ENCODE measurements around the gene DYSF. TPM values are rescaled to one million over a fixed set of nuclear protein-coding genes. Genes with fewer than 3 reads are reported as not detected.

DYSF gene
- total RNA-seq, 1 donor from 2014 or later = 12.8 TPM

DNA sequence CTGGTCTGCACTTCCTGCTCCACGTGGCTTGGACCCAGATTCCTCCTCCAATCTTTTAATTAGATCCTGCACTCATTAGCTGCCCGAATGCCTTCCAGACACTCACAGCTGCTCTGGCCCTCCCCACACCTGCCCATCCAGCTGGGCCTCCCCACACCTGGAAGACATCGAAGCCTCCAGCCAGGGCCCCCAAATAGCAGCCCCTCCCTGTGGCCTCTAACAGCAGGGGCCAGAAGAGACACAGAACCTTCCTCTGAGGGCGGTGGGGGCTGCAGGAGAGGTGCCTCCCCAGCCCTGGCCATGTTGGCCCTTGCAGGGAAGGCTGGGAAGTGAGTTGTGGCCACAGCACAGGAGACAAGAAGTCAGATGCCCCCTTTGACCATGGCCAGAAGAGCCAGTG lies 252.8 kb downstream of the DYSF start:
- no peak for DNase-seq (ENCODE audit: low spot score)

DNA sequence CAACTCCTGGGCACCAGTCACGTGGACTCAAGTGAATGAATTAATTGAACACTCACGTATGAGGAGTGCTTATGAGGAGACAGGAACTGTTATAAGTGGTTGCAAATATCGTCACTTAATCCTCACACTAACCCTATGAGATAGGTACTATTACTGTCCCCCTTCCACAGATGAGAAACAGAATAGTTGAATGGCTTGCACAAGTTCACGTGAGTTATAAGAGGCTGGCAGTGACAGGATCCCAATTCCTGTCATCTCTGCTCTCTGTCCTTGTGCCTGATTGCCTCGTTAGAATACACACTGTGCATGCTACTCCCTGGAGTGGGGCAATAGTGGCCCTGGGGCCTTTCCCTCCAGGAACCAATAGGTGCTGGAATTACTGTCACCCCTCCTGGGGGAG lies 253.5 kb downstream of the DYSF start:
- no peak for DNase-seq (ENCODE audit: low spot score)

DNA sequence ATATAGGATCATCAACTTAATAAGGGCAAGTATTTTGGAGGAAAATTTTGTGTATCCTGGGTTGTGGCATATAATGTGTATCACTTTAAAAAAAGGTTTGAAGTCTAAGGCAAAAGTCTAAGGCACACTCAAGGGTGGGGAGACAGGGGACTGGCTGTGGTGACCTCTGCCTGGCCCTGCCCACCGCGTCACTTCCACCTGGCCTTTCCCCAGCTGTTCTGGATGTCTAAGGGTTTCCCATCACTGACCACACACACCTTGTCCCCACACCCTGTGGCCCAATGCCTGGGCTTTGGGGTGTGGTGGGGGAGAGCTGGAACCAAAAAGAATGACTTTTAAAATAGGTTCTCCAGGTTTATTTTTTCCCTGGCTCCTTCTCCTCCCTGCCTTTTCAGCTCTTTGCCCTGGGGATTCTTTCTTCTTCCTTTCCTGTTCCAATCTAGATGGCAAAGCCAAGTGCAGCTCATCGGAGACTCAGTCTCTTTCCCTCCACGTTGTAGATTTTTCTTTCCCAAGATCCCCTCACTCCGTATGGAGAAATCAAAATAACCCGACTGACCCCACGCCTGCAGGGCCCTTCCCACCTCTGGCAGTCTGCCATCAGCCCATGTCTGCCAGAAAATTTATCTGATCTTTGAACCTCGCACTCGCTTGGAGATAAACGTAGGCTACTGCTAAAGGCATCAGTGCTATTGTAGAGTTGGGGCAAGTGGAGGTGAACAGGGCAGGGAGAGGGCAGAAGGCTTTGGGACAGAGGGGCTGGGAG lies 257.2 kb downstream of the DYSF start:
- DNase-seq (ENCODE audit: low spot score) = no peak

DNA sequence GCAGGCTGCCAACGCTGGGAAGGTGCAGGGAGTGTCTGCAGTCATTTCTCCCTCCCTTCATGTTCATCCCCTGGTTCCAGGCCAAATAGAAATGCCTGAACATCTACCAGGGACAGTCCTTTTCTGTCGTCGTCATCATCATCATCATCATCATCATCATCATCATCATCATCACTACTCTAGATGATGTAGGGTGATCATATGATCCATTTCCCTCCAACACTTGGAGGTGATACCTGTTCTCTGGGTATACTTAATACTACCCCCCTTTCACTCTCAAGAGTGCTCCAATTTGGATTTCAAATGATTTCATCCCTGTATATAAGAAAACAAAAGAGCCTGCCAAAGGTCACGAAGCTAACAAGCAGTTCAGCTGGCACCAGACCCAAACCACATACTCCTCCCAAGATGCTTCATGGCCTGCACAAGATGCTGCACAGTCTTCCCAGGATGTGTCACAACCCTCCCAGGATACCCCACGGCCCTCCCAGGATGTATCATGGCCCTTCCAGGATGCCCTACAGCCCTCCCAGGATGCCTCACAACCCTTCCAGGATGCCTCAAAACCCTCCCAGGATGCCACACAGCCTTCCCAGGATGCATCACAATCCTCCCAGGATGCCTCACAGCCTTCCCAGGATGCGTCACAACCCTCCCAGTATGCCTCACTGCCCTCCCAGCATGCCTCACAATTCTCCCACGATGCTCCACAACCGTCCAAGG lies 257.9 kb downstream of the DYSF start:
- no peak for DNase-seq (ENCODE audit: low spot score)

DNA sequence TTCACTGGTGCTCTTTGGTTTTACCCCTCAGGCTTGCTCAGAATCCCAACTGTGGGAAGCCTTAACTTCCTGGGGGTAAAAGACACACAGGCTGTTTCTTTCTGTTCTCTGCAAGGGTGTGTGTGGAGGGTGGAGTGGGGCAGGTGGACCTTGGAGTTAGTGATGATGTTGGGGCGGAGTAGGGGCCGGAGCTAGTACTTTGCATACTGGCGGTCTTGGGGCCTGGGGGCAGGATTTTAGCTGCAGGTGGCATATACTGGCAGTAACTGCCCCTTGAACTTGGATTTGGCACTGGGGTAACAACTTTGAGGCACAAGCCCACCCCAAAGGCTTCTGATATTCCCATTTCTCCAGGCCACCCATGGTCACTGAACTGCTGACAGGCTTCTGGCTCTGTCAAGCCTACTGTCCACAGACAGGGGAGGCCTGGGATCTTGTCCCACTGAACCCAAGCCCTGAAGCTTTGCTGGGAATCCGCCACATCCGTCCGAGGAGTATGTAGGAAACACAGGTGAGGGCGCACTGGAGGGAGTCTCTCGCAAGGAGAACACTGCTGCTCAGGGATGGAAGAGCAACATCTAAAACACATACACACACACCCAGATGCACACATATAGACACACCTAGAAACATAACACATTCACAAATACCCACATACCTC lies 258.9 kb downstream of the DYSF start:
- DNase-seq (ENCODE audit: low spot score) = no peak

DNA sequence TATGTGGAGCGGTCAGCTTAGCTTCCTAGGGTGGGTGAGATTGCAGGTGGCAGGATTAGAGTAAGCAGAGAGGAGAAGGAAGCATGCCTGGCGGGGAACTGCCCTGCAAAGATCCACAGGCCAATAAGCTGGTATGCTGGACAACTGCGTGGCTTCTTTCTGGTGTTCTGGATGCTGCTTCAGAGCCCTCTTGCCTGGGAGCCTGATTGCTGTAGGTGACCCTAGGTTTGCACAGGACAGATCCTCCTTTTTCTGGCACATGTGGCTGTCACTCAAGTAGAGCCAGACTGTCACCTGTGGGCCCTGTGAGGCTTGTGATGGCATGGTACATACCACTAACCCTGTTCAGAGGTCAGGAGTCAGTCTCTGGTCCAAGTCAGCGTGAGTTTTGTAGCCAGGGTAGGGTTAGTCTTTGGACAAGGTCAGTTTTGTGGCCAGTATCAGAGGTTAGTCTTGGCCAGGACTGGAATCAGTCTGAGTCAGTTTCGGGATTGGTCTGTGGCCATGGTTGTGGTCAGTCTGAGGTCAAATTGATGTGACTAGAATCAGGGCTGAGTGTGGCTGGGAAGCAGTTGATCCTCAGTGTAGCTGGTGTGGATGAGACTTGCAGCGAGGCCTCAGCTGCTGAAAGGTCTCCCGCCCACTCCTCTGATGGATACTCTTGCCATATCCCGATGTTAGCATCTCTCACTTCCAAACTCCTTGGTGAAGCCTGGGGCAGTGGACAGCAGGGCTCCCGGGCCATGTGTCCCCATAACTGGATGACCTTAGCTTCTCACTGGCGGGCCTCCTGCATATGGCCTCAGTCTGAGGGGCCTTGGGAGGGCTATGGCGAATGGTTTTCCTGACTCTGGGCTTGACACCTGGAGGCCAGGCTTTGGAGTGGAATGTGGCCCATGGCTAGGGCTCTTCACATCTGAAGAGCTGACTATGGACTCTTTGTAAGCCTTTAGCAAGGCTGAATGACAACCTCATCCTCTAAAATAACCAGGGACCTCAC lies 260.5 kb downstream of the DYSF start:
- no peak for DNase-seq (ENCODE audit: low spot score)

DNA sequence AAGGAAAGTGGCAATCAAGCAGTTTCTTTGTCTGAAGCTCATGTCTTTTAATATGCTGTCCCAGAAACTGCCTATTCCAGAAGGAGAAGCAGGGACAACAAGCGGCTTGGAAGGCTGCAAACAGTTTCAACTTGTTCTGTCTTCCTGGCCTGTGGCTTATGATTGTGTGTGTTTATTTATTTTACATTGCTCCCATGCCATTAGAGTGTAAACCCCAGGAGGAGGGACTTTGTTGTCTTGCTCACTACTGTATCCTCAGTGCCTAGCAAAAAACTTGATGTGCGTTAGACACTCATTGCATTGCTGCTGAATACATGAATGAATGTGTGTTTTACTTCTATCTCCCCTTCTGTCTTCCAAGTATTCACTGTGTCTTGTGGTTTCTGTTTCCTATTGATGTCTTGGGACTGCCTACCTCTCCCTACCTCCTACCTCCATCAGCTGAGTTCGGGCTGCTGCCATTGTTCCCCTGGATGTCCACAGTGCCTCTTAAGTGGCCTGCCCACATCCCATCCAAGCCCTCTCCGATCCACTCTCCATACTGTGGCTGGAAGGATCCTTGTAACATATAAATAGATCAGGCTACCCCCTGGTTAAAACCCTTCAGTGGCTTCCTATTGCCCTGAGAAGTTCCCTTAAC lies 261.4 kb downstream of the DYSF start:
- DNase-seq (ENCODE audit: low spot score) = no peak

DNA sequence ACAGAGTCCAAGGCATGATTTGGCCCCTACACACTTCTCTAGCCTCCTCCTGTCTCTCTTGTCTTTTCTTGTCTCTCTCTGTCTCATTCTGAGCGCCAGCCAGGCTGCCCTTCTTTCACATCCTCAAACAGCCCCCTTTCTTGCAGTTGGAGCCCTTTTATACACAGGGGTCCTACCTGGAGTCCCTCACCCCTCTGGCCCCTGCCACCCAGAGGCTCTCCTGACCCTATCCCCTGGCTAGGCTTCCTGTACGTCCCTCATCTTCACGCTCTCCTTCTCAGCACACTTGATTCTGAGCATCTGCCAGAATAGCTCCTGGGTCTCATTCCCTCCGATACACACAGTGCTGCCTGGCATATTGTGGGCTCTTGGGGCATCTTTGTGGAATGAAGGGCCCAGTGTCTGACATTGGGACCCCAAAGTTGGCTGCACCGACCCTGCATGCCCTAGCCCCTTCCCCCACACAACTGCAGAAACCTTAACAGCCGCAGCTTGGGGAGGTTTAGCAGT lies 261.9 kb downstream of the DYSF start:
- DNase-seq (ENCODE audit: low spot score) = no peak

DNA sequence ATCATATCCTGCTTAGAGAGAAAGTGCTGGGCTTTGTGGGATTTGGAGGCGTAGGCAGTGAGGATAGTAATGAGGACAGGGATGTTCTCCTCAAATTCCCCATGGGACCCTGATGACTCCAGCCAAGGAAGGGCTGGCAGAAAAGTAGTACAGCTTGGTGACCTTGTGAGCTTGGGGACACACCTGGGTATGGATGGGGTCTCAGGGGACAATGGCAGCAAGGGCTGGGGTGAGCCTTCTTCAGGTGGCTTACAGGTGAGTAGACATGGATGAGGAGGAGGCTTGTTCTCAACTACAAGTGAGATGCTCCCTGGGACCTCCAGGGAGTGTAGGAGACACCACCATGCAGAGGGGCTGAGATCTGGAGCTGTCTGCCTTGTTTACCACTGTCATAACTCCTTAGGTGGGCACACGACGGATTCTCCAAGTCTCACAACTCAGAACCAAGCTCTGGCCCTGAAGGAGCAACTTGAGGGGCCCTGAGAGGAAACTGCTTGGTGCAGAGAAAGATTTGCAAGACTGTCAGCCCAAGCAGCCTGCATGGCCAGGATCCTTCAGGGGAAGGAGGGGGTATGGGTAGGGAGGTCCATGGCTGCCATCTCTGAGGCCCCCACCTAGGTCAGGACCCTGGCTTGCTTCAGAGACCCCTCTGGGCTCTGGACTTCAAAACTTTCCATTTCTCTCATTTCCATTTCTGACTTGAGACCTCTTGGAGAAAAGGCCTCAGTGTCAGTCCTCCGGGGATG lies 262.8 kb downstream of the DYSF start:
- DNase-seq (ENCODE audit: low spot score) = no peak

DNA sequence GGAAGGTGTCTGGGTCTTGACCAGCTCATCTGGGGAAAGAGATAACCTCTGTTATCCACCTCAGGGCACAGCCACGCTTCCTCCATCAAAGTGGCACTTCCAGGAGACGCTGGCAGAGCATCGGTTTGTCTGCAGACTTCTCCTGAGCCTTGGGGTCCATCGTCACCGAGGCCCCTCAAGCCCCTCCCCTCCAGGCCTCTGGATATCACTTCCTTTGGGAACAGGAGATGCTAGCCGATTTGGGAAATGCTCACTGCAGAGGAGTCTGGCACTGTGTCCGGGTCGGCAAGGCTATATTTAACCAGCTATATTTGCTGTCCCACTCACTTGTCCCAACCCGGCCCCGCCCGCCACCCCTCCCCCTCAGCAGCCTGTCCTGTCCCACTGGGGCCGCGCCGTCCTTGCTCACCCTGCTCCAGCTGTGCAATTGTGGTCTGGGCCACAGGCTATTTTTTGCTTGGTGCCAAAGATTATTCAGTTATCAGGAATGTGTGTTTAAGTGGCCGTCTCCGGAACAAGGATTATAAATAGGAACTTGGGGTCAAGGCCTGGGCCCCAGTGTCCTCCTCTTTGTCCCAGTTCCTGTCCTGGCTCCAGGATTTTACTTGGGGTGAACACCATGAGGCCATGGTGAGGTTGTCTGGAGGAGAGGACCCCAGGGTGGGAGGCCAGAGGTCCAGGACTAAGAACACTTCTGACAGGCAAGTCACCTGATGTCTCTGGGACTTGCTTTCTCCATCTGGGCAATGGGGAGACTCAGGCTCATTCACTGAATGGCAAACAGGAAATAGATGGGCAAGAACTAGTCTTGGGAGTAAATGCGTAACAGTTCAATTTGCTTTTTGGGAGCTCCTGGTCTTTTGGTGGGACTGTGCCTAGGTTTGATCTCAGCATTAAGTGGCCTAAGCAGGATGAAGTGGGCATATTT lies 263.6 kb downstream of the DYSF start:
- DNase-seq (ENCODE audit: low spot score) = peak; percentile 35

DNA sequence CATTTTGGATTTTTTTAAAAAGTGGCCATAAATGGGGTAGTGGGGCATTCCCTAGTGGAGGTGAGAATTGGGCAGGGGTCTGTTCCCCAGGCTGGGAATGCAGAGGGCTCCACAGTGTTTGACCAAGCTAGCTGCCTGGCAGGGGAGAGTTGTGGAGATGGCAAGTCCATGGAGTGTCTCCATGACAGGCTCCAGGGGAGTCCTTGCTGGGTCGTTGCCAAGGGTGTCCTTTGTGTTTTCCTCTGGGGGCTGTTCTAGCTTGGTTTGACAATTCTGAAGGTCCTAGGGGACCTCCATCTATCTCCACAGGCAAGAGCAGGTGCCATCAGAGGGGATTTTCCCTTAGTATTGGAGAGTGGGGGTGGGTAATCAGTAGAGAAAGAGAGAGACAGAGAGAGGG lies 265.3 kb downstream of the DYSF start:
- no peak for DNase-seq (ENCODE audit: low spot score)

DNA sequence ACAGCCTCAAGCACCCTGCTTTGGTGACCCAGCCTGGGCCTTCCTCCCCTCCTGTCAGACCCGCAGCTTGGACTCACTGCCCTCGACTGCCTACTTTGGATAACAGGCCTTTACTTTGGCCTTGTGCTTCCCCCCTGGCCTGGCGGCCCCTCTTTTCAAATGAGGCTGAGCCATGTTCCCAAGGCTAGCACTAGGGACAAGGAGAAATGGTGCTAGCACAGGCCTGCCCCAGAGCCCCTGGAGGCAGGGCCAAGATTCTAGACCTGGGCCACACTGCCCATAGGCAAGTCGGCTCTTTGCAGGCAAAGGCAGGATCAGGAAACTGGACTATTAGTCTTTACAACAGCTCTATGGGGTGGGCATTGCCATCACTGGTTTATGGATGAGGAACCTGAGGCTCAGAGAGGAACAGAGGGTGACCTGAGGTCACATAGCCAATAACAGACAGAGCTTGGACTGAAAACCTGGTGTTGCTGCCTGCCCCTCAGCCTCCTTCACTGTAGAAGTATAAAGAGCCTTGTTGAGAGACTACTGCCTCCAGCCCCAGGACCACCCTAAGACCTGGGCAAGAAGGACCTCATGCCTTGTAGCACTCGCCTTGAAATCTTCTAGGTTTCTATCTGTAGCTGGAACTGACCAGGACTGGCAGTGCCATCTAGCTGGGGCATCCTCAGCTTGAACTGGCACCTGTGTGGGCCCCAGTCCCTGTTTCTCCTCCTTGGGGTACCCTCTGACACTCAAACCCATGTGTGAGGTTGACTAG lies 266.3 kb downstream of the DYSF start:
- DNase-seq (ENCODE audit: low spot score) = no peak

DNA sequence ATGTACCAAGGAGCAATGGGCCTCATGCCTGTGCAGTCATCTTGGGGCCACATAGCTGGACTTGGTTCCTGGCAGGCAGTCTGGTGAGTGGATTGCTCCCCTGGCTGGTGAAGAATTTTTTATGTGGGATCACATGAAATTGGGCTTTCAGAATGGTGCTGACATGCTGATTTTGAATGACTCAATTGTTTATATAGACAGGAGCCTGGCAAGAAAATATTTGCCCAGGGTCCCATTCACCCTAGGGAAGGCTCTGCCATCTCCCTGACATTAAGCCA lies 266.9 kb downstream of the DYSF start:
- DNase-seq (ENCODE audit: low spot score) = no peak

DNA sequence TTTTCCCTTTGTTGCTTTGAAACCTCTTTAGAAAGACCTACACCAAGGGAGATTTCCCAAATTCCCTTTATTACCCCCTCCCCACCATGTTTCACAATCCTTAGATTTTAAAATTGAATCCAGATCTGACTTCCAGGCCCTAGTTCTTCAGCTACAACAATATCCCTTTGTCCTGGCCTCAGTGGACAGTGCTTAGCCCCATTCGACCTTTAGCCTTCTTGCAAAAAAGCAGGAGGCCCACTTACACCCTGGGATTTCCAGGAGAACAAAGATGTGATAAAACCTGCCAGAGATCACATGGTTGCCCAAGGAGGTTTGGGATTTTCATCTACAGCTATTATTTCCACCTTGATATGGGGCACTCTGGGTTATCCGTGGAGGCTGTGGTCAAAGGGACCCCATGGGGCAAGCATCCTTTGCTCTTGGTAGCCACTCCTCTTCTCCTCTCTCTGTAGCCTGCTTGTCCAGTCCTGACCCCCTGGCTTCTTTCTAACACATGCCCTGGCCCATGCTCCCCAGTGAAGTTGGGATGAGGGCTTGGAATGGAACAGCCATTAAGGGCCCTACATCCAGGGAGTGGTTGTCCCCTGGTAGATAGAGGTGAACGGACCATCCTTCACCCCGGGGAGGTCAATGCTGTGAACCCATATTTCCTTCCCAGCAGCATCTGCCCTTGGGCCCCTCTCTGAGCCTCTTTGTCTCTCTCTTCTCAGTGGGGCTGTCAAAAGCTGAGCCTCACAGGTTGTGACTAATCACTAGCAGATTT lies 267.4 kb downstream of the DYSF start:
- DNase-seq (ENCODE audit: low spot score) = no peak

DNA sequence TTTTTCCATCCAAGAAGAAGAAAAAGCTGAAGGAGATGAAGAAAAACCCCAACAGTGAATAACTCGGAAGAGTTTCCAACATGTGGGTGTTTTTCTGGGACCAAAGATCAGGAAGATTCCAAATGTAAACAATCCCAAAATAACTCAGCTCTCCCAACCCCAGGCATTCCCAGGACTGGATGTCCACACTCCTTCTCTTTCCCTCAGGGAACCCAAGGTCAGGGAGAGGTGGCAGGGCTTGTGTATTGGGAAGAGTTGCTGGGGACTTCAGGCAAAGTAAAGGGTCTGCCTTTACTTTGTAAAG lies 268.0 kb downstream of the DYSF start:
- DNase-seq (ENCODE audit: low spot score) = no peak

DNA sequence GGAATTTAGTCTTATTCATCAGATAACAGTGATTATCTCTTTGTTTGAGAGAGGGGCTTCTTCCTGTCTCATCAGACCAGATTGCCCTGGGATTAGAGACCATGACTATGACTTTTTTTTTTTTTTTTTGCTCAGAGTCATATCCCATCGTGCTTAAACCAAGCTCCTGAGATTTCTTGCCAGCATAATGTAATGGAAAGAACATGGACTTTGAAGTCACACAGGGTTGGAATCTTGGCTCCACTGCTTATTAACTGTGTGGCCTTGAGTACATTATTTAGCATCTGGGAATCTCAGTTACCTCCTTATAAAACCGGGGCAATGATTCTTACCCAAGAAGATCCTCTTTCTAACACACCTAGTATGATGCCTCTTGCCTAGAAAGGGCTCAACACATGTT lies 268.3 kb downstream of the DYSF start:
- DNase-seq (ENCODE audit: low spot score) = no peak

DNA sequence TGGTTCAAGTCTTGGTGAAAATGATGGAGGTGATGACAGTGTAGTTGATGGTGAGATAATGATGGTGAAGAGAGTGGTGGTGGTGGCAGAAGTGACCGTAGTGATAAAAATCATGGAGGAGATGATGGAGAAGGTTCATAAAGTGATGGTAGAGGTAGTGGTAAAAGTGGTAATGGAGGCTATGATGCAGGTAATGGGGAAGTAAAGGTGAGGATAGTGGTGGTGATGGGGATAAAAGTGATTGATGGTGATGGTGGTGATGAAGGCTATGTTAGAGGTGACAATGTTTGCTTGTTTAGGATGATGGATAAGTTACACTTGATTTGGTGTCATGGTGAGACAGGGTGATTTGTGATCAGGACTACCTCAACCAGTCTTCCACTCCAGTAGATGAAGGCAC lies 268.9 kb downstream of the DYSF start:
- no peak for DNase-seq (ENCODE audit: low spot score)

DNA sequence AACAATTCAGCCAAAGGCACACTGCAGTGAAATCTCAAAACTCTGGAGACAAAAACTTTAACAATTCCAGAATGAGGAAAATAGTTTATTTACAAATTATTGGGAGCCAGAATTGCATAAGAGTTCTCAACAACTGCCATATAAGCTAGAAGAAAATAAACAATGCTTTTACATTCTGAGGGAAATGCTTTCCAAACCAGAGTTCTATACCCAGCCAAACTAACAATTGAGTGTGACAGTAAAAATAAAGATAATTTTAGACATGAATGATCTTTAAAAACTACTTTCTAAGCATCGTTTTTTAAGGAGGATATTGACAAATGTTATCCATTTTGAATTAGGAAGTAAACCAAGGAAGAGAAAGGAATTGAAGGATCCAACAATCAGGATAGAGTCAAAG lies 271.4 kb downstream of the DYSF start:
- DNase-seq (ENCODE audit: low spot score) = no peak
